ENCODE results near the gene EXOC7.

The EXOC7 gene

DNA sequence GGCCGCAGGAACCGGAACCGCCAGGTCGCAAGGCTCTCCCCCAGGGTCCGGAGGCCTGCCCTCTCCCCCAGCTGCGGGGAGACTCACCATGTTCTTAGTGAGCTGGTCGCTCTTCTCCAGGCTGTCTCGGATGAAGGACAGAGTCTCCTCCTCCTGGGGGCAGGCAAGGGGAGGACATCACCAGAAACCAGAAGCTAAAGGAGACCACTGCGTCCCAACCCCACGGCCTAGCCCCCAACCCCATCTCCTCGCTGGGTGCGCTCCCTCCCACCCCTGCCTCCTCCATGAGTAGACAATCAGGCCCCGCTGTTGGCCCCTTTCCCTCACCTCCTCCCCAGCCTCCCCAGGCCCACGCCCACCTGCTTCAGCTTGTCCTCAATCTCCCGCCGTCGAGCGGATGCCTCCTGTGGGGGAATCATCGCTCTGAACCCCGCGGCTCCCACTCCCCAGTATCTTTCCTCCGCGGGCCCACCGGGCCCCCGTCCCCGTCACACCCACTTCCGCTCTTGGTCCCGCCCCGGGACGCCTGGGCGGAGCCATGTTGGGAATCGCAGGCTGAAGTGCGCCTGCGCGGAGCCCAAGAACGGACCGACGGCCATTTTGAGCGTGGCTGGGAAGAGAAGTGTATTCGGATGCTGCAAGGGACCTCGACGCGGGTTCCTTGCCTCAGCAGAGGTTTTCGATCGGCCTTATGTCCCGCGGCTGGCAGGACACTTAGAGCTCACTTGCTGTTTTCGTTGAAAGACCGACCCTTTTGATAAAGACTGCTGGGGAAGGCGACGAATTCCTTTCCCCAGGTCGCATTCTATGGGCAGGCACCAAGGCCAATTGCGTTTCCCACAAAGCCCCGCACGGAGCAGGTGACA, at the start of gene EXOC7:
TSS of gene EXOC7 (minus strand) at position 514 of the 866 bp plus-strand sequence. CDS start at position 419, 95 bp downstream.
- DNase-seq (ENCODE audit: low read depth), result peak; percentile 95
- TF ChIP-seq, protein P1, sequence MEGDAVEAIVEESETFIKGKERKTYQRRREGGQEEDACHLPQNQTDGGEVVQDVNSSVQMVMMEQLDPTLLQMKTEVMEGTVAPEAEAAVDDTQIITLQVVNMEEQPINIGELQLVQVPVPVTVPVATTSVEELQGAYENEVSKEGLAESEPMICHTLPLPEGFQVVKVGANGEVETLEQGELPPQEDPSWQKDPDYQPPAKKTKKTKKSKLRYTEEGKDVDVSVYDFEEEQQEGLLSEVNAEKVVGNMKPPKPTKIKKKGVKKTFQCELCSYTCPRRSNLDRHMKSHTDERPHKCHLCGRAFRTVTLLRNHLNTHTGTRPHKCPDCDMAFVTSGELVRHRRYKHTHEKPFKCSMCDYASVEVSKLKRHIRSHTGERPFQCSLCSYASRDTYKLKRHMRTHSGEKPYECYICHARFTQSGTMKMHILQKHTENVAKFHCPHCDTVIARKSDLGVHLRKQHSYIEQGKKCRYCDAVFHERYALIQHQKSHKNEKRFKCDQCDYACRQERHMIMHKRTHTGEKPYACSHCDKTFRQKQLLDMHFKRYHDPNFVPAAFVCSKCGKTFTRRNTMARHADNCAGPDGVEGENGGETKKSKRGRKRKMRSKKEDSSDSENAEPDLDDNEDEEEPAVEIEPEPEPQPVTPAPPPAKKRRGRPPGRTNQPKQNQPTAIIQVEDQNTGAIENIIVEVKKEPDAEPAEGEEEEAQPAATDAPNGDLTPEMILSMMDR (IDR thresholded peaks at IDR 0.05; ENCODE audit: insufficient read depth, low read depth, low read length, missing control alignments), result no peak
- H3K4me3 ChIP-seq (ENCODE audit: low read depth, low read length), result peak within 1 kb of the TSS; percentile 61

- no peak overlapping the region for H3K4me3 ChIP-seq (ENCODE audit: low read depth, low read length)
- DNase-seq (ENCODE audit: low read depth), result no peak
- TF ChIP-seq, protein P1 (IDR thresholded peaks at IDR 0.05; ENCODE audit: insufficient read depth, low read depth, low read length, missing control alignments), result no peak
Measured at GRCh38 chr17:76153202-76153601, 49.6 kb upstream of the EXOC7 start.

DNA sequence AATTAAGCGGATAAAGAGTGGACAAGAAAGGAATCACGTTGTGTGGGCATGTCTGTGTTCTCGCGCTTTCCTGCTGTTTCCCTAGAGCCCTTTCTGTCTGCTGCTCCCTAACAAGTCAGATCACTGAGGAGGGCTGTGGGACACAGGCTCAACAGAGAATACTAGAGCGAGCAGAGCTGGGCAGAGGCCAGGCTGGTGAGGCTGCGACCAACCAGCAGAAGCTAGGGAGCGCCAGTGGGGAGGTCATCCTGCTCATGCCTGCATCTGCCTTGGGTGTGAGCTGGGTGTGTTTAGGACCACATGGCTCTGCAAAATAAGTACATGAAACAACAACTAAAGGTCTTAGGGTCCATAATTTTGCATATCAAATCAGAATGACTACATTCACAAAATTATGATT, 49.0 kb upstream of the EXOC7 start:
- no peak overlapping the region for H3K4me3 ChIP-seq (ENCODE audit: low read depth, low read length)
- TF ChIP-seq, protein P1 (IDR thresholded peaks at IDR 0.05; ENCODE audit: insufficient read depth, low read depth, low read length, missing control alignments), result no peak
- DNase-seq (ENCODE audit: low read depth), result no peak

GRCh38 chr17:76151896-76152454, 48.4 kb upstream of the EXOC7 start:
- DNase-seq (ENCODE audit: low read depth), result no peak
- no peak overlapping the region for H3K4me3 ChIP-seq (ENCODE audit: low read depth, low read length)
- TF ChIP-seq, protein P1 (IDR thresholded peaks at IDR 0.05; ENCODE audit: insufficient read depth, low read depth, low read length, missing control alignments), result no peak

GRCh38 chr17:76150712-76151622, 47.4 kb upstream of the EXOC7 start:
- H3K4me3 ChIP-seq (ENCODE audit: low read depth, low read length), result no peak overlapping the region
- TF ChIP-seq, protein P1 (IDR thresholded peaks at IDR 0.05; ENCODE audit: insufficient read depth, low read depth, low read length, missing control alignments), result no peak
- DNase-seq (ENCODE audit: low read depth), result no peak

DNA sequence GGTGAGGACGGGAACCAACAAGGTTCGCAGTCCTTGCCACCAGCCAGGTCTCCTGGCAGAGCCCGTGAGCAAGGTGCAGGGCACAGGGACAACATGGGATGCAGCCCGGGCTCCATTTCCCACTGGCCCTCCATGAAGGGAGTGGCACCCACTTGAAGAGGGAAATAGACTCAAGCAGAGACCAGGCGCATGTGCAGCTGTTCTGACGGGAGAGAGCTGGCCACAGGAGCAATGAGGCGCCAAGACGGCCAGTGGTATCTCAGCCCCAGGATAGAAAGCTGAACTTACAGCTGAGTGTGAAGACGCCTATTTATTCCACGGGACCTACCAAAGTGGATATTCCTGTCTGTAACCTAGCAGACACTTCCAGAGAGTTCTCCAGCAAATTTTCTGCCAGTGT, 45.6 kb upstream of the EXOC7 start:
- no peak for DNase-seq (ENCODE audit: low read depth)
- TF ChIP-seq, protein P1 (IDR thresholded peaks at IDR 0.05; ENCODE audit: insufficient read depth, low read depth, low read length, missing control alignments), result no peak
- no peak overlapping the region for H3K4me3 ChIP-seq (ENCODE audit: low read depth, low read length)

Measured in GM12865 (cell line).